Peyer's patch (tissue), 4 donors: ENCODE data around the gene ZNF605. TPM values are rescaled to one million over a fixed set of nuclear protein-coding genes. Genes with fewer than 3 reads are reported as not detected.

Experiments
- DNase-seq, 3 donors: peaks; one replicate each; pipeline ENCODE4 v3.0.0-alpha.2; 2017 to 2019
- H3K27ac ChIP-seq, 4 donors: fragments of 200-600 bp; sonication (generic); one replicate each; pipeline ENCODE4 v1.5.1; 2016 to 2019
- H3K27me3 ChIP-seq, 2 donors: fragments of 200-600 bp; sonication (generic); one replicate each; pipeline ENCODE4 v1.5.1; 2019
- H3K36me3 ChIP-seq, 3 donors: fragments of 200-600 bp; sonication (generic); one replicate each; pipeline ENCODE4 v1.5.1; 2016 to 2019
- H3K4me1 ChIP-seq, 4 donors: fragments of 200-600 bp; sonication (generic); one replicate each; pipeline ENCODE4 v1.5.1; 2016 to 2019
- H3K4me3 ChIP-seq, 4 donors: fragments of 200-600 bp; sonication (generic); 1 replicate in 3 of 4; 2 replicates in 1 of 4; pipeline ENCODE4 v1.5.1; 2016 to 2019; ENCODE audit warnings: mild to moderate bottlenecking in 1 of 4
- H3K9me3 ChIP-seq, 4 donors: fragments of 200-600 bp; sonication (generic); one replicate each; pipeline ENCODE4 v1.5.1; 2016 to 2019; ENCODE audit warnings: mild to moderate bottlenecking in 1 of 4
- POLR2A ChIP-seq, 2 donors: fragments of 450-650 bp; IDR thresholded peaks; one replicate each; pipeline ENCODE4 v1.5.1; 2017; ENCODE audit warnings: antibody characterized with exemption in 2 of 2, mild to moderate bottlenecking in 2 of 2, moderate library complexity in 2 of 2
- total RNA-seq, 4 donors: library from RNA; depleted of rRNA; stranded (reverse); fragments of >200 nt; gene quantifications; one replicate each; pipeline ENCODE4 v1.1.0, GENCODE V29; 2016
- TF ChIP-seq, protein P1 (sequence below), 6 experiments: fragments of 450-650 bp in 4 of 6; fragments of 200-600 bp in 2 of 6; sonication (generic) in 1 of 6; IDR thresholded peaks; one replicate each; pipeline ENCODE4 v1.5.1; 2017 to 2019; ENCODE audit warnings: antibody characterized with exemption in 6 of 6, mild to moderate bottlenecking in 3 of 6, moderate library complexity in 1 of 6

The ZNF605 gene
- total RNA-seq, 4 donors from 2014 or later, result 6.3 to 19.0 (median 12.5) TPM

DNA sequence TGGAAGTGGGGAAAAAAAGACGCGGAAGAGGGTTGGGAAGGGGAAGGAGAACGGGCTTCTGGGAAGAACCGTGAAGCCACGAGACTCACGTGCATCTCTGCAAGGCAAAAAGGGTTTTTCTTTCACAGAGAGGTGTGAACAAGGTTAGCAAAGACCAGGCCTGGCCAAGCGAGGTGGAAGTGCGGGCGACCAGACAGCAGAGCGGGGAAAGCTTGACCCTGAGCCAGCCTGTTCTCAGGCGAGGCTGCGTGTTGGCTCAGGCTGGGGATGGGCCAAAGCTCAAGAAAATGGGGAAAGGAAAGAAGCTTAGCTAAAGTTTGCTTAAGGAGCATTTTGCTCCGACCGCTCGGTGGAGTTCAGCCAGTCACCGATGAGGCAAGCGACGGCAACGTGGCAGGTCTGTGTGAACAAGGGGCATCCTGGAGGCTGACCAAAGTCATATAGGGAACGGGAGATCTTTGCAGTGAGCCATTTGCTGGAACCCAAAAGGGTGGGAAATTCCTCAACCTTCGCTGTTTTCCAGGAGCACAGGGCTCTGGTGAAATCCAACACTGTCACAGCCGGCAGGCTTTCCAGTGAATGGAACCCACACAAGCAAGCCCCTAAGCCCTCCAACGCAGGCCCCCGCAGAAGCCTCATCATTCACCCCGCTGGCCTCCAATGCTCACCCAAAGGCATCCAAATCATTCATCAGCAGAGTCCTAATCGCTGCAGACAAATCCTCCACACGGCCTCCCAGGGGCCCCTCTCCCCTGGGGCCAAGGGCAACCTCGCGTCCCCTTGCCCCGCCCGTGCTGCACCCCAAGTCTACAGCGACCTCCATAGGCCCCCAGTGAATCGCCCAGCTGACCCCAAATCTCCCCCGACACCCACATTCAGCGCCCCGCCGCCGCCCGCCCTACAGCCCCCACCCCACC lies 754 bp downstream of the ZNF605 start:
- Histone ChIP-seq H3K4me3 (peak overlapping the region; percentile 57 to 91 (median 87)), H3K27me3 (no peaks in the 10 kb centered on the region), H3K9me3 (peaks cover 0 to 40% (median 0%) of the 10 kb centered on the region in 4 donors), H3K27ac (peak overlapping the region; percentile 78 to 85 (median 82)), H3K36me3 (no peaks in the 10 kb centered on the region), H3K4me1 (peaks cover 0 to 17% (median 4%) of the 10 kb centered on the region in 4 donors)
- DNase-seq, result peak in 1 of 3 donors; percentile 45
- no peak for TF ChIP-seq POLR2A (IDR thresholded peaks at IDR 0.05)
- TF ChIP-seq, protein P1, sequence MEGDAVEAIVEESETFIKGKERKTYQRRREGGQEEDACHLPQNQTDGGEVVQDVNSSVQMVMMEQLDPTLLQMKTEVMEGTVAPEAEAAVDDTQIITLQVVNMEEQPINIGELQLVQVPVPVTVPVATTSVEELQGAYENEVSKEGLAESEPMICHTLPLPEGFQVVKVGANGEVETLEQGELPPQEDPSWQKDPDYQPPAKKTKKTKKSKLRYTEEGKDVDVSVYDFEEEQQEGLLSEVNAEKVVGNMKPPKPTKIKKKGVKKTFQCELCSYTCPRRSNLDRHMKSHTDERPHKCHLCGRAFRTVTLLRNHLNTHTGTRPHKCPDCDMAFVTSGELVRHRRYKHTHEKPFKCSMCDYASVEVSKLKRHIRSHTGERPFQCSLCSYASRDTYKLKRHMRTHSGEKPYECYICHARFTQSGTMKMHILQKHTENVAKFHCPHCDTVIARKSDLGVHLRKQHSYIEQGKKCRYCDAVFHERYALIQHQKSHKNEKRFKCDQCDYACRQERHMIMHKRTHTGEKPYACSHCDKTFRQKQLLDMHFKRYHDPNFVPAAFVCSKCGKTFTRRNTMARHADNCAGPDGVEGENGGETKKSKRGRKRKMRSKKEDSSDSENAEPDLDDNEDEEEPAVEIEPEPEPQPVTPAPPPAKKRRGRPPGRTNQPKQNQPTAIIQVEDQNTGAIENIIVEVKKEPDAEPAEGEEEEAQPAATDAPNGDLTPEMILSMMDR (IDR thresholded peaks at IDR 0.05), result no peak

DNA sequence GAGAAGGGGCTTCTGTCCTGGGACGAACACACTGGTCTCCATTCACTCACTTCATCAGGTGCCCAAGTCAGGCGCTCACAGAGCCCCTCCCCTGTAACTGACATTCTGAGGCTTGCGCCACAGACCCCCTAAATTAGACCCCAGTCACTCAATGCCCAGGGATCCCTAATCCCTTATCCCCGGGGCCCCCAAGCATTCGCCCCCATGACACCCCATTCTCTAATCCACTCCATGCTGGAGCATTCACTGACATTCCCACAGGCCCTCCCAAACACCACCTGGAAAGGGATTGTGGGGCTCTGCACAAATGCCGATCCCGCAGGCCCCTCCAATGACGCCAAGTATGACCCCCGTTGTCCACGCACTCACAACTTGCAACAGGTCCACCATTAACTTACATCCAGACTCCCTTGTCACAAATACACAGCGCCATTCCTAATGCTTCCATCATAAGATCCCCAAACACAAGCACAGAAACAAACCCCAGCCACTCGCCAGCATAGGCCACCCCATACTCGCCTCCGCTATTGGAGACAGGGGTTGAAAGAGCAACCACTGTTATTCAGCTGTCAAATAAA lies 1.5 kb downstream of the ZNF605 start:
- peak in 1 of 3 donors; percentile 32 for DNase-seq
- Histone ChIP-seq H3K27ac (no peak overlapping the region), H3K4me3 (peak overlapping the region in 1 of 4 donors; percentile 91), H3K9me3 (peaks cover 0 to 48% (median 0%) of the 10 kb centered on the region in 4 donors), H3K27me3 (no peaks in the 10 kb centered on the region), H3K4me1 (peaks cover 0 to 17% (median 4%) of the 10 kb centered on the region in 4 donors), H3K36me3 (peaks cover 0 to 7% (median 0%) of the 10 kb centered on the region in 3 donors)
- no peak for TF ChIP-seq POLR2A (IDR thresholded peaks at IDR 0.05)
- TF ChIP-seq, protein P1 (IDR thresholded peaks at IDR 0.05), result no peak

DNA sequence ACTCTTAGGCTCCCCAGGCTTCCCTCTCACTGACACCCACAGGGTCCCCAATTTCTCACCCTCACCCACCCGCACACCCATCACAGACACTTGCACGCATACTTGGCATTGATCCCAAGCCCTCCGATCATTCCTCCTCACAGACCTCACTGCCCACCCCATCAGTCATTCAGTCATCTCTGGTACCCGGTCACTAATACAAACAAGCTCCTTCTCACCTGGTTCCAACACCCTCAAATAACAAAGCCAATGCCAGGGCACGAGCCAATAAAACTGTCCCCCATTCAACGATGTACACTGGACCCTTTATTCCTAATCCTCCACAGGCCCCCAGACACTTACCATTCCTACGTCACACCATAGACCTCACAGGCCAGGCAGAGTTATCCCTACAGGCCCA lies 2.3 kb downstream of the ZNF605 start:
- H3K9me3 ChIP-seq, result peaks cover 0 to 56% (median under 1%) of the 10 kb centered on the region in 4 donors
- no peak for TF ChIP-seq POLR2A (IDR thresholded peaks at IDR 0.05)
- TF ChIP-seq, protein P1 (IDR thresholded peaks at IDR 0.05), result no peak
- no peaks in the 10 kb centered on the region for H3K27me3 ChIP-seq
- peaks cover 0 to 12% (median 0%) of the 10 kb centered on the region in 3 donors for H3K36me3 ChIP-seq
- H3K27ac ChIP-seq, result no peak overlapping the region
- no peak overlapping the region for H3K4me3 ChIP-seq
- DNase-seq, result peak in 1 of 3 donors; percentile 27
- H3K4me1 ChIP-seq, result peaks cover 0 to 17% (median 4%) of the 10 kb centered on the region in 4 donors

DNA sequence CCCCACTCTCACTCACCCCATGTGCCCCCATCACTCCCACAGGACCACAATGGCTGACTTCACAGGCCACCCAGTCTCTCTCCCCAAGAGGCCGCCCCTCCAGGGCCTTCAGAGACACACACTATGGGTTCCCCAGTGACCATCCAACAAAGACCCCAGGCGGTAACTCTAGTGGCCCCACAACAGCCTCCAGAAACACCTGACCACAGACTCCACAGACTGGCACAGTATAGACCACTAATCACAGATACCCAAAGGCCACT lies 3.0 kb downstream of the ZNF605 start:
- peaks cover 0 to 17% (median 4%) of the 10 kb centered on the region in 4 donors for H3K4me1 ChIP-seq
- no peak for DNase-seq
- H3K27ac ChIP-seq, result no peak overlapping the region
- H3K27me3 ChIP-seq, result no peaks in the 10 kb centered on the region
- H3K36me3 ChIP-seq, result peaks cover 0 to 18% (median 0%) of the 10 kb centered on the region in 3 donors
- TF ChIP-seq POLR2A (IDR thresholded peaks at IDR 0.05), result no peak
- TF ChIP-seq, protein P1 (IDR thresholded peaks at IDR 0.05), result no peak
- H3K9me3 ChIP-seq, result peaks cover 0 to 57% (median 4%) of the 10 kb centered on the region in 4 donors
- no peak overlapping the region for H3K4me3 ChIP-seq

DNA sequence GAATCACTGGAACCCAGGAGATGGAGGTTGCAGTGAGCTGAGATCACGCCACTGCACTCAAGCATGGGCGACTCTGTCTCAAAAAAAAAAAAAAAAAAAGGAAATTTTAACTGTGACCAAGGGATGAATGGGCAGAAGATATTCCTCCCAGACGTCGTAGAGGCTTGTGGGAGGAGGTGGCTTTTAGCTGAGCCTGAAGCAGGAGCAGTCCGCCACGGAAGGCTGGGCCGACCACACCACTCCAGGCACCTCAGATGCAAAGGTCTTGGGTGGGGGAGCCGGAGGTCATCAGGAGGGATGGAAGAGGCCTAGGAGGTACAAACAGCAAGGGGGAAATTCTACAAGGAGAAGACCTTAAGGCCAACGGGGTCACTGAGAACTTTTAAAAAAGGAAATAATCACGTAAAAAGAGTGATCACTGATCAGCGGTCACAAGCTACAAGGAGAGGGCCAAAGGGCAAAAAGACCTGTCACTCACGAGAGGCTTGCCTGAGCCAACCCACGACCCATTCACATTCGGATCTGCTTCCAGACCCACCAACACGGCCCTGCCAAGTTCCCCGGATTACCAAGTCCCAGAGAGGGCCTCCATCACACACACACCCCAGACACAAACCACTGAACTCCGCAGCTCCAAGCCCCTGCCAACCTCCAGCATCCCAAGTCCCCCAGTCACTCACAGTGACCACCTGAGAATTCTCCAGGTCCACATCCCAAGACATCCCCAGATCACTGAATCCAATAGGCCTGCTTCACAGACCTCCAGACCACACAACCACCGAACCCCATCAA lies 3.5 kb downstream of the ZNF605 start:
- H3K4me3 ChIP-seq, result no peak overlapping the region
- TF ChIP-seq, protein P1 (IDR thresholded peaks at IDR 0.05), result no peak
- TF ChIP-seq POLR2A (IDR thresholded peaks at IDR 0.05), result no peak
- peaks cover 0 to 24% (median 0%) of the 10 kb centered on the region in 3 donors for H3K36me3 ChIP-seq
- H3K4me1 ChIP-seq, result peaks cover 0 to 17% (median 4%) of the 10 kb centered on the region in 4 donors
- peak in 1 of 3 donors; percentile 37 for DNase-seq
- no peak overlapping the region for H3K27ac ChIP-seq
- no peaks in the 10 kb centered on the region for H3K27me3 ChIP-seq
- H3K9me3 ChIP-seq, result peaks cover 0 to 58% (median 4%) of the 10 kb centered on the region in 4 donors
